ENCODE measurements around the gene GLTPD2.

GRCh38 chr17:4818276-4818675, 29.5 kb downstream of the GLTPD2 start:
- TF ChIP-seq CTCF (IDR thresholded peaks at IDR 0.05; ENCODE audit: extremely low read depth in 1 of 2, insufficient read depth in 1 of 2, low read depth in 1 of 2, low read length in 2 of 2), result no peak
- TF ChIP-seq MAX (IDR thresholded peaks at IDR 0.05; ENCODE audit: insufficient read depth, insufficient read length), result no peak
- no peak for TF ChIP-seq MYC (IDR thresholded peaks at IDR 0.05; ENCODE audit: low read depth, low read length)
- TF ChIP-seq POLR2AphosphoS5 (IDR thresholded peaks at IDR 0.05; ENCODE audit: insufficient read depth, low read depth, low read length), result no peak
- no peak for TF ChIP-seq GATA2 (IDR thresholded peaks at IDR 0.05; ENCODE audit: insufficient read depth, insufficient read length, low read depth, low read length)
- no peak for TF ChIP-seq POLR2A (IDR thresholded peaks at IDR 0.05; ENCODE audit: low read depth, low read length)
- no peak for TF ChIP-seq FOS (IDR thresholded peaks at IDR 0.05; ENCODE audit: borderline replicate concordance, insufficient read depth, low read length)

Data from endothelial cell of umbilical vein (primary cell).